AML-193 (cell line): Measurements from ENCODE around the gene ADCK2.
A peak's percentile ranks its signal among the peaks of the same experiment; 100 is the strongest.
"Not testable (repeated sequence)": the region's sequence is repeated elsewhere in the genome, so short reads cannot be mapped to it uniquely, and the experiment has no call there.

ENCODE experiments used
- DNase-seq, 2 experiments: peaks; one replicate each; lab custom pipeline; 2025; lab: John Stamatoyannopoulos, UW

The ADCK2 gene

GRCh38 chr7:140691376-140692045 lies 18.8 kb downstream of the ADCK2 start:
- no peak for DNase-seq

GRCh38 chr7:140693849-140694248 lies 21.1 kb downstream of the ADCK2 start:
- not testable (repeated sequence) for DNase-seq

- DNase-seq, result no peak
Measured at GRCh38 chr7:140694592-140694991, 21.8 kb downstream of the ADCK2 start.

GRCh38 chr7:140695381-140695780 lies 22.6 kb downstream of the ADCK2 start:
- DNase-seq, result no peak

- DNase-seq, result peak in 1 of 2 experiments; percentile 65
Measured at GRCh38 chr7:140696024-140696679, 23.4 kb downstream of the ADCK2 start.

GRCh38 chr7:140696680-140697446 lies 24.1 kb downstream of the ADCK2 start, which contains the start of gene NDUFB2:
Gene NDUFB2, plus strand, starts transcription at chr7:140696708. Its CDS starts 37 bp downstream, at chr7:140696745.
- DNase-seq, result peak; percentile 59 to 64

GRCh38 chr7:140697447-140698143 lies 24.9 kb downstream of the ADCK2 start:
- no peak for DNase-seq

GRCh38 chr7:140698477-140698876 lies 25.7 kb downstream of the ADCK2 start:
- DNase-seq, result no peak

- DNase-seq, result no peak
Measured at GRCh38 chr7:140702774-140703173, 30.0 kb downstream of the ADCK2 start.

GRCh38 chr7:140704205-140704604 lies 31.5 kb downstream of the ADCK2 start:
- no peak for DNase-seq

- DNase-seq, result no peak
Measured at GRCh38 chr7:140707132-140707531, 34.4 kb downstream of the ADCK2 start.

- not testable (repeated sequence) for DNase-seq
Measured at GRCh38 chr7:140708764-140709163, 36.0 kb downstream of the ADCK2 start.

- DNase-seq, result not testable (repeated sequence)
Measured at GRCh38 chr7:140712392-140712791, 39.6 kb downstream of the ADCK2 start.

GRCh38 chr7:140714331-140715040 lies 41.7 kb downstream of the ADCK2 start:
- no peak for DNase-seq

- DNase-seq, result peak; percentile 31 to 56
Measured at GRCh38 chr7:140719721-140720120, 47.0 kb downstream of the ADCK2 start.

- DNase-seq, result no peak
Measured at GRCh38 chr7:140722254-140722653, 49.5 kb downstream of the ADCK2 start.

- DNase-seq, result no peak
Measured at GRCh38 chr7:140723006-140723405, 50.3 kb downstream of the ADCK2 start.

- no peak for DNase-seq
Measured at GRCh38 chr7:140723574-140723973, 50.8 kb downstream of the ADCK2 start.

GRCh38 chr7:140724706-140725105 lies 52.0 kb downstream of the ADCK2 start:
- DNase-seq, result no peak

GRCh38 chr7:140726281-140726680 lies 53.5 kb downstream of the ADCK2 start:
- DNase-seq, result peak; percentile 39 to 44

- no peak for DNase-seq
Measured at GRCh38 chr7:140732416-140732815, 59.7 kb downstream of the ADCK2 start.
